HCT116 (cell line): Measurements from ENCODE around the gene RGPD3. TPM values are rescaled to one million over a fixed set of nuclear protein-coding genes. Genes with fewer than 3 reads are reported as not detected.
"Not testable (repeated sequence)": the region's sequence is repeated elsewhere in the genome, so short reads cannot be mapped to it uniquely, and the experiment has no call there.

Experiments
- ATAC-seq: fragments of 200-7000 bp; cut with Tn5 transposase; 2 replicates; pipeline ENCODE4 v1.9.1; 2020; ENCODE audit warnings: mild to moderate bottlenecking, moderate library complexity
- BruUV-seq: library from RNA; stranded (reverse); fragments of 400-500 nt; replicated peaks from 2 replicates; lab custom pipeline; 2021; lab: Mats Ljungman, UMichigan
- CTCF ChIA-PET: fragments of 300-600 bp; sonication (Branson Sonifier 250); formaldehyde crosslinking; loops from one replicate; lab custom pipeline; 2021; ENCODE audit warnings: antibody characterized with exemption; lab: Charles Lee
- POLR2A ChIA-PET: fragments of 300-600, 350-600 bp; sonication (Branson Sonifier 250); formaldehyde crosslinking; loops from one replicate; lab custom pipeline; 2021; ENCODE audit warnings: antibody characterized with exemption; lab: Charles Lee
- RAD21 ChIA-PET, 2 experiments: fragments of 300-600 bp; sonication (Branson Sonifier 250); formaldehyde crosslinking; loops; one replicate each; lab custom pipeline; 2023; ENCODE audit warnings: low total read pairs in 2 of 2; ENCODE audit not compliant: uncharacterized antibody in 2 of 2, unreplicated experiment in 2 of 2, low non-redundant PET in 1 of 2; lab: Charles Lee
- DNase-seq: peaks from one replicate; pipeline ENCODE4 v3.0.0-alpha.2; 2010; ENCODE audit warnings: low read depth, low spot score
- H2AFZ ChIP-seq: fragments of 200-600 bp; shearing (Covaris generic), sonication (generic); 2 replicates; pipeline ENCODE4 v1.6.1; 2017; ENCODE audit warnings: low read depth, mixed run types, mixed read lengths, antibody characterized with exemption, low read length; ENCODE audit not compliant: poor library complexity, severe bottlenecking
- H3K27ac ChIP-seq: 2 replicates; pipeline ENCODE4 v1.5.1; 2012; ENCODE audit warnings: low read depth, low read length
- H3K27me3 ChIP-seq: fragments of 200-600 bp; sonication (generic); 2 replicates; pipeline ENCODE4 v1.6.1; 2016; ENCODE audit warnings: mixed run types, low read length, mixed read lengths; ENCODE audit not compliant: insufficient read depth
- H3K36me3 ChIP-seq, 2 experiments: fragments of 200-500 bp in 1 of 2; fragments of 200-600 bp in 1 of 2; sonication (Bioruptor generic) in 1 of 2; sonication (generic) in 1 of 2; 2 replicates each; pipeline versions ENCODE4 v1.5.1 to v1.6.1; 2014 to 2016; ENCODE audit warnings: low read length in 2 of 2, inconsistent platforms in 1 of 2, mixed read lengths in 1 of 2, mixed run types in 1 of 2; ENCODE audit not compliant: insufficient read depth in 2 of 2, control insufficient read depth in 1 of 2
- H3K4me1 ChIP-seq, 2 experiments: fragments of 200-600 bp in 1 of 2; sonication (generic) in 1 of 2; 2 replicates each; pipeline versions ENCODE4 v1.5.1 to v1.6.1; 2012 to 2017; ENCODE audit warnings: low read length in 2 of 2, inconsistent platforms in 1 of 2, mild to moderate bottlenecking in 1 of 2, mixed read lengths in 1 of 2, mixed run types in 1 of 2, moderate library complexity in 1 of 2; ENCODE audit not compliant: insufficient read depth in 2 of 2, control insufficient read depth in 1 of 2
- H3K4me2 ChIP-seq: fragments of 200-600 bp; sonication (generic); 2 replicates; pipeline ENCODE4 v1.6.1; 2017; ENCODE audit warnings: mixed run types, low read length, mixed read lengths
- H3K4me3 ChIP-seq, 2 experiments: fragments of 200-600 bp in 1 of 2; sonication (generic) in 1 of 2; replicated peaks in 1 of 2; 2 replicates each; pipeline ENCODE4 v1.5.1; 2011 to 2016; ENCODE audit warnings: low read length in 2 of 2, control low read depth in 1 of 2, low read depth in 1 of 2, mild to moderate bottlenecking in 1 of 2, mixed read lengths in 1 of 2, mixed run types in 1 of 2
- H3K79me2 ChIP-seq: fragments of 200-600 bp; sonication (generic); 2 replicates; pipeline ENCODE4 v1.6.1; 2017; ENCODE audit warnings: mild to moderate bottlenecking, mixed run types, low read length, moderate library complexity, mixed read lengths; ENCODE audit not compliant: insufficient read depth
- H3K9ac ChIP-seq: fragments of 200-600 bp; sonication (generic); 2 replicates; pipeline ENCODE4 v1.6.1; 2016; ENCODE audit warnings: low read length, mixed read lengths
- H3K9me2 ChIP-seq: fragments of 200-600 bp; sonication (generic), shearing (Covaris generic); 2 replicates; pipeline ENCODE4 v1.6.1; 2017; ENCODE audit warnings: mixed run types, mild to moderate bottlenecking, moderate library complexity; ENCODE audit not compliant: insufficient read depth
- H3K9me3 ChIP-seq, 2 experiments: fragments of 200-500 bp in 1 of 2; fragments of 200-600 bp in 1 of 2; sonication (Bioruptor generic) in 1 of 2; sonication (generic) in 1 of 2; 2 replicates each; pipeline ENCODE4 v1.6.1; 2014 to 2017; ENCODE audit warnings: low read length in 2 of 2, mixed read lengths in 2 of 2, inconsistent platforms in 1 of 2, low read depth in 1 of 2, mild to moderate bottlenecking in 1 of 2, mixed run types in 1 of 2, moderate library complexity in 1 of 2; ENCODE audit not compliant: control insufficient read depth in 1 of 2, insufficient read depth in 1 of 2
- H4K20me1 ChIP-seq: fragments of 200-600 bp; sonication (generic), shearing (Covaris generic); 2 replicates; pipeline ENCODE4 v1.6.1; 2017; ENCODE audit warnings: mixed run types, mild to moderate bottlenecking, moderate library complexity; ENCODE audit not compliant: insufficient read depth
- intact Hi-C: fragments of 100-400 bp; cut with micrococcal nuclease; formaldehyde crosslinking; loops from 2 replicates; pipeline ENCODE4 v1.10.0; 2022
- total RNA-seq: library from RNA; stranded (reverse); gene quantifications from one replicate; pipeline ENCODE4 v1.2.1, GENCODE V29; 2021; ENCODE audit not compliant: unreplicated experiment

The RGPD3 gene
- total RNA-seq, 1 experiment from 2014 or later: 0.15 TPM

- DNase-seq: not testable (repeated sequence)
Observed at GRCh38 chr2:106381867-106382266, 86.3 kb downstream of the RGPD3 start.

GRCh38 chr2:106379567-106379966 is 88.6 kb downstream of the RGPD3 start:
- BruUV-seq: not testable (repeated sequence)

More at GRCh38 chr2:106381867-106382266, 86.3 kb downstream of the RGPD3 start:
- POLR2A ChIA-PET, H3K4me2 ChIP-seq, H3K9ac ChIP-seq, intact Hi-C loops, H3K27me3 ChIP-seq, H2AFZ ChIP-seq, H3K9me2 ChIP-seq, CTCF ChIA-PET, H3K4me1 ChIP-seq, ATAC-seq, RAD21 ChIA-PET, H3K27ac ChIP-seq, H3K4me3 ChIP-seq, BruUV-seq, H3K79me2 ChIP-seq, H4K20me1 ChIP-seq, H3K36me3 ChIP-seq, H3K9me3 ChIP-seq: not testable (repeated sequence)

GRCh38 chr2:106369182-106369581 is 99.0 kb downstream of the RGPD3 start:
- H3K36me3 ChIP-seq, ATAC-seq, RAD21 ChIA-PET, H3K27me3 ChIP-seq, DNase-seq, H4K20me1 ChIP-seq, H3K9me3 ChIP-seq, BruUV-seq, H2AFZ ChIP-seq, H3K9me2 ChIP-seq, H3K4me1 ChIP-seq, CTCF ChIA-PET, POLR2A ChIA-PET, H3K79me2 ChIP-seq, H3K4me2 ChIP-seq, intact Hi-C loops, H3K9ac ChIP-seq, H3K4me3 ChIP-seq, H3K27ac ChIP-seq: not testable (repeated sequence)

More at GRCh38 chr2:106379567-106379966, 88.6 kb downstream of the RGPD3 start:
- H3K4me1 ChIP-seq, H3K27ac ChIP-seq, H3K9me3 ChIP-seq, H2AFZ ChIP-seq, H3K36me3 ChIP-seq, DNase-seq, ATAC-seq, H3K27me3 ChIP-seq, H4K20me1 ChIP-seq, intact Hi-C loops, POLR2A ChIA-PET, H3K9ac ChIP-seq, H3K79me2 ChIP-seq, RAD21 ChIA-PET, H3K4me2 ChIP-seq, CTCF ChIA-PET, H3K9me2 ChIP-seq, H3K4me3 ChIP-seq: not testable (repeated sequence)
